Measurements from ENCODE around the gene APP.

DNA sequence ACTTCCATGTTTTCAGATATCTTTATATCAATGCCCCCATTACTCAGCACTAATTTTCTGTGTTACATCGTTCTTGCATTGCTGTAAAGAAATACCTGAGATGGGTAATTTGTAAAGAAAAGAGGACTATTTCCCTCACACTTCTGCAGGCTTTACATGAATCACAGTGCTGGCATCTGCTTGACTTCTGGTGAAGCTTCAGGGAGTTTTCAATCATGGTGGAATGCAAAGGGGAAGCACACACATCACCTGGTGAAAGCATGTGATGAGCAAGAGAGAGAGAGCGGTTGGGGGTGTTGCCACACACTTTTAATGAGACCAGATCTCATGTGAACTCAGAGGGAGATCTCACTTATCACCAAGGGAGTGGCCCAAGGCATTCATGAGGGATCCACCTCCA, 14.9 kb upstream of the APP start:
- TF ChIP-seq, protein P1, sequence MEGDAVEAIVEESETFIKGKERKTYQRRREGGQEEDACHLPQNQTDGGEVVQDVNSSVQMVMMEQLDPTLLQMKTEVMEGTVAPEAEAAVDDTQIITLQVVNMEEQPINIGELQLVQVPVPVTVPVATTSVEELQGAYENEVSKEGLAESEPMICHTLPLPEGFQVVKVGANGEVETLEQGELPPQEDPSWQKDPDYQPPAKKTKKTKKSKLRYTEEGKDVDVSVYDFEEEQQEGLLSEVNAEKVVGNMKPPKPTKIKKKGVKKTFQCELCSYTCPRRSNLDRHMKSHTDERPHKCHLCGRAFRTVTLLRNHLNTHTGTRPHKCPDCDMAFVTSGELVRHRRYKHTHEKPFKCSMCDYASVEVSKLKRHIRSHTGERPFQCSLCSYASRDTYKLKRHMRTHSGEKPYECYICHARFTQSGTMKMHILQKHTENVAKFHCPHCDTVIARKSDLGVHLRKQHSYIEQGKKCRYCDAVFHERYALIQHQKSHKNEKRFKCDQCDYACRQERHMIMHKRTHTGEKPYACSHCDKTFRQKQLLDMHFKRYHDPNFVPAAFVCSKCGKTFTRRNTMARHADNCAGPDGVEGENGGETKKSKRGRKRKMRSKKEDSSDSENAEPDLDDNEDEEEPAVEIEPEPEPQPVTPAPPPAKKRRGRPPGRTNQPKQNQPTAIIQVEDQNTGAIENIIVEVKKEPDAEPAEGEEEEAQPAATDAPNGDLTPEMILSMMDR (IDR thresholded peaks at IDR 0.05): no peak
- TF ChIP-seq POLR2AphosphoS5 (IDR thresholded peaks at IDR 0.05) (no peak), POLR2A (IDR thresholded peaks at IDR 0.05) (no peak)
